Fibroblast of skin of scalp (primary cell): Measurements from ENCODE around the gene TBC1D2.

Source experiments
- DNase-seq: peaks from one replicate; pipeline ENCODE4 v3.0.0-alpha.2; 2013

The TBC1D2 gene

GRCh38 chr9:98164912-98165311 is 90.5 kb downstream of the TBC1D2 start:
- no peak for DNase-seq

- no peak for DNase-seq
These were observed 92.8 kb downstream of the TBC1D2 start for GRCh38 chr9:98162613-98163012.

- no peak for DNase-seq
These were observed 93.6 kb downstream of the TBC1D2 start for GRCh38 chr9:98161851-98162250.

GRCh38 chr9:98159790-98160189 is 95.7 kb downstream of the TBC1D2 start:
- DNase-seq: no peak

GRCh38 chr9:98159301-98159700 is 96.1 kb downstream of the TBC1D2 start:
- no peak for DNase-seq

- no peak for DNase-seq
These were observed 97.2 kb downstream of the TBC1D2 start for GRCh38 chr9:98158071-98158831.

- no peak for DNase-seq
These were observed 98.1 kb downstream of the TBC1D2 start for GRCh38 chr9:98157372-98157771.

GRCh38 chr9:98154678-98155077 is 100.8 kb downstream of the TBC1D2 start:
- no peak for DNase-seq

GRCh38 chr9:98152526-98152925 is 102.9 kb downstream of the TBC1D2 start:
- no peak for DNase-seq

- no peak for DNase-seq
These were observed 104.7 kb downstream of the TBC1D2 start for GRCh38 chr9:98150721-98151120.

- DNase-seq: no peak
These were observed 105.3 kb downstream of the TBC1D2 start for GRCh38 chr9:98150164-98150563.

GRCh38 chr9:98149422-98149821 is 106.0 kb downstream of the TBC1D2 start:
- no peak for DNase-seq
